Measurements from ENCODE around the gene DRICH1.
A peak's percentile ranks its signal among the peaks of the same experiment; 100 is the strongest.
"Not testable (repeated sequence)": the region's sequence is repeated elsewhere in the genome, so short reads cannot be mapped to it uniquely, and the experiment has no call there.

DRICH1 gene

GRCh38 chr22:23649071-23649501 lies 17.0 kb upstream of the DRICH1 start:
- DNase-seq (ENCODE audit: low read depth), result no peak

- DNase-seq (ENCODE audit: low read depth), result not testable (repeated sequence)
Measured at GRCh38 chr22:23646526-23646925, 14.4 kb upstream of the DRICH1 start.

- not testable (repeated sequence) for DNase-seq (ENCODE audit: low read depth)
Measured at GRCh38 chr22:23640206-23640605, 8.1 kb upstream of the DRICH1 start.

- no peak for DNase-seq (ENCODE audit: low read depth)
Measured at GRCh38 chr22:23639661-23640060, 7.5 kb upstream of the DRICH1 start.

- no peak for DNase-seq (ENCODE audit: low read depth)
Measured at GRCh38 chr22:23638611-23639010, 6.5 kb upstream of the DRICH1 start.

GRCh38 chr22:23635291-23635690 lies 3.2 kb upstream of the DRICH1 start:
- not testable (repeated sequence) for DNase-seq (ENCODE audit: low read depth)

GRCh38 chr22:23628056-23628743 lies 3.9 kb downstream of the DRICH1 start:
- peak; percentile 6 for DNase-seq (ENCODE audit: low read depth)

GRCh38 chr22:23627401-23628055 lies 4.6 kb downstream of the DRICH1 start:
- DNase-seq (ENCODE audit: low read depth), result peak; percentile 46

GRCh38 chr22:23626286-23626975 lies 5.7 kb downstream of the DRICH1 start:
- no peak for DNase-seq (ENCODE audit: low read depth)

- DNase-seq (ENCODE audit: low read depth), result no peak
Measured at GRCh38 chr22:23622634-23623033, 9.5 kb downstream of the DRICH1 start.

- DNase-seq (ENCODE audit: low read depth), result not testable (repeated sequence)
Measured at GRCh38 chr22:23621916-23622315, 10.2 kb downstream of the DRICH1 start.

- DNase-seq (ENCODE audit: low read depth), result no peak
Measured at GRCh38 chr22:23621082-23621780, 10.9 kb downstream of the DRICH1 start.

- no peak for DNase-seq (ENCODE audit: low read depth)
Measured at GRCh38 chr22:23613193-23613972, 18.7 kb downstream of the DRICH1 start.

- DNase-seq (ENCODE audit: low read depth), result no peak
Measured at GRCh38 chr22:23609983-23610781, 21.9 kb downstream of the DRICH1 start.

GRCh38 chr22:23608583-23608982 lies 23.5 kb downstream of the DRICH1 start:
- peak; percentile 46 for DNase-seq (ENCODE audit: low read depth)

GRCh38 chr22:23606204-23607131 lies 25.7 kb downstream of the DRICH1 start:
- DNase-seq (ENCODE audit: low read depth), result no peak

GRCh38 chr22:23604939-23605712 lies 27.0 kb downstream of the DRICH1 start:
- DNase-seq (ENCODE audit: low read depth), result no peak

GRCh38 chr22:23603266-23603665 lies 28.9 kb downstream of the DRICH1 start:
- DNase-seq (ENCODE audit: low read depth), result no peak

All from EH (cell line).